K562 (cell line): ENCODE results near the gene AK2. TPM values are rescaled to one million over a fixed set of nuclear protein-coding genes. Genes with fewer than 3 reads are reported as not detected.

ENCODE experiments used
- ARNT ChIP-seq, 2 experiments: fragments of 450-650 bp; IDR thresholded peaks; 2 replicates each; pipeline ENCODE4 v1.6.1; 2016; ENCODE audit warnings: mild to moderate bottlenecking in 1 of 2
- CREB1 ChIP-seq, 2 experiments: sonication (generic) in 1 of 2; formaldehyde crosslinking in 1 of 2; IDR thresholded peaks; 2 replicates each; pipeline versions ENCODE4 v1.6.1 to v1.8.0; 2012 to 2022; ENCODE audit warnings: inconsistent platforms in 1 of 2, mild to moderate bottlenecking in 1 of 2, missing genetic modification reagents in 1 of 2, moderate library complexity in 1 of 2
- FIP1L1 ChIP-seq: fragments of 200-400 bp; formaldehyde crosslinking; IDR thresholded peaks from 2 replicates; pipeline ENCODE4 v1.6.1; 2018; ENCODE audit warnings: mild to moderate bottlenecking, low read depth, low read length; ENCODE audit not compliant: poor library complexity, severe bottlenecking
- ID3 ChIP-seq, 2 experiments: fragments of 250-450 bp in 1 of 2; fragments of 450-650 bp in 1 of 2; sonication (Bioruptor Pico) in 1 of 2; IDR thresholded peaks; 2 replicates each; pipeline versions ENCODE4 v1.6.1 to v1.8.0; 2016 to 2021; ENCODE audit warnings: mild to moderate bottlenecking in 2 of 2, moderate library complexity in 2 of 2, missing compliant biosample characterization in 1 of 2, missing genetic modification characterization in 1 of 2
- MAX ChIP-seq: sonication (generic); formaldehyde crosslinking; IDR thresholded peaks from 2 replicates; pipeline ENCODE4 v1.9.0; 2022; ENCODE audit warnings: mild to moderate bottlenecking, missing genetic modification reagents
- MGA ChIP-seq: fragments of 450-650 bp; IDR thresholded peaks from 2 replicates; pipeline ENCODE4 v1.6.1; 2016; ENCODE audit warnings: mild to moderate bottlenecking, moderate library complexity
- NFATC3 ChIP-seq: fragments of 450-650 bp; IDR thresholded peaks from 2 replicates; pipeline ENCODE4 v1.6.1; 2017; ENCODE audit warnings: mild to moderate bottlenecking
- PHF20 ChIP-seq: fragments of 450-650 bp; IDR thresholded peaks from 2 replicates; pipeline ENCODE4 v1.6.1; 2018; ENCODE audit not compliant: partially characterized antibody
- SMARCE1 ChIP-seq: fragments of 450-650 bp; IDR thresholded peaks from 2 replicates; pipeline ENCODE4 v1.7.1; 2016; ENCODE audit warnings: mild to moderate bottlenecking
- TAL1 ChIP-seq: fragments of 450-650 bp; IDR thresholded peaks from 2 replicates; pipeline ENCODE4 v1.6.1; 2016; ENCODE audit warnings: mild to moderate bottlenecking
- TFAP4 ChIP-seq: sonication (generic); formaldehyde crosslinking; IDR thresholded peaks from 2 replicates; pipeline ENCODE4 v1.8.0; 2022; ENCODE audit warnings: missing genetic modification reagents, mild to moderate bottlenecking, moderate library complexity, borderline replicate concordance
- ZNF175 ChIP-seq: fragments of 200-800 bp; sonication (Bioruptor generic); IDR thresholded peaks from 2 replicates; pipeline ENCODE4 v1.6.1; 2016; ENCODE audit warnings: low read depth, mild to moderate bottlenecking, missing genetic modification characterization, missing compliant biosample characterization
- ZNF311 ChIP-seq: fragments of 250-450 bp; sonication (Bioruptor Pico); IDR thresholded peaks from 2 replicates; pipeline ENCODE4 v1.4.0; 2020; ENCODE audit warnings: mild to moderate bottlenecking, moderate library complexity
- ZZZ3 ChIP-seq: fragments of 450-650 bp; IDR thresholded peaks from 2 replicates; pipeline ENCODE4 v1.6.1; 2016; ENCODE audit warnings: antibody characterized with exemption, mild to moderate bottlenecking, moderate library complexity
- polyA plus RNA-seq, 8 experiments: library from polyadenylated mRNA; depleted of rRNA in 4 of 8; stranded (reverse) in 5 of 8; unstranded in 3 of 8; fragments of >200 nt; fragmentation: Nextera tagmentation in 2 of 8; fragmentation: Illumina TruSeq in 1 of 8; extraction: Ambion mirVana in 2 of 8; extraction: Trizol in 1 of 8; gene quantifications; 2 replicates each; pipeline versions ENCODE4 v1.2.1 to v1.2.3, GENCODE V29; 2011 to 2014; ENCODE audit warnings: inconsistent platforms in 1 of 8, missing spikeins in 1 of 8
- total RNA-seq, 7 experiments: library from RNA; depleted of rRNA in 6 of 7; stranded (reverse); fragments of >200 nt in 6 of 7; fragmentation: Illumina TruSeq in 2 of 7; extraction: Trizol in 2 of 7; gene quantifications; 2 replicates each; pipeline versions ENCODE4 v1.2.1 to v1.2.3, GENCODE V29; 2011 to 2021; ENCODE audit warnings: low replicate concordance in 1 of 7

Gene AK2
- total and polyA plus RNA-seq, 9 of the 15 experiments (the other 6 are each of a cell fraction or from before 2014, with no cell fraction given) = 105 to 1,050 (median 509) TPM

GRCh38 chr1:32963746-32964460 is 72.8 kb downstream of the AK2 start (continued):
- TF ChIP-seq MGA (peak; percentile 2; the same call in 1 of the 2 replicates), ZNF175 (no peak), TAL1 (peak; percentile 18; the same call in 1 of the 2 replicates), ARNT (IDR thresholded peaks at IDR 0.05) (no peak), SMARCE1 (0 out of 2 replicates have a peak, but pooled peaks have one; percentile 47), ZNF311 (CRISPR knock-in tag) (no peak), ZZZ3 (no peak), CREB1 (IDR thresholded peaks at IDR 0.05) (no peak), CREB1 (CRISPR knock-in tag; IDR thresholded peaks at IDR 0.05) (0 out of 2 replicates have a peak, but pooled peaks have one; percentile 13), FIP1L1 (peak; percentile 35), ID3 (CRISPR knock-in tag; IDR thresholded peaks at IDR 0.05) (no peak), ID3 (tag; IDR thresholded peaks at IDR 0.05) (peak; percentile 53; the same call in 1 of the 2 replicates), MAX (CRISPR knock-in tag) (peak; percentile 42), NFATC3 (no peak), PHF20 (peak; percentile 38), TFAP4 (CRISPR knock-in tag) (peak; percentile 79)
